SK-N-SH (cell line): ENCODE data around the gene B3GALT6. TPM values are rescaled to one million over a fixed set of nuclear protein-coding genes. Genes with fewer than 3 reads are reported as not detected.

Experiments
- CTCF ChIA-PET: fragments of 300-600, 350-600 bp; formaldehyde crosslinking; extraction: SDS; loops from one replicate; lab custom pipeline; 2021; lab: Yijun Ruan, JAX
- POLR2A ChIA-PET: fragments of 350-600 bp; sonication (Branson Sonifier 250); formaldehyde crosslinking; extraction: SDS; loops from one replicate; lab custom pipeline; 2020; ENCODE audit warnings: antibody characterized with exemption, inconsistent platforms; lab: Yijun Ruan, JAX
- DNase-seq: peaks from one replicate; pipeline ENCODE4 v3.0.0; 2012
- H2AFZ ChIP-seq: fragments of 200-600 bp; sonication (generic); 2 replicates; pipeline ENCODE4 v1.8.1; 2016; ENCODE audit warnings: antibody characterized with exemption, mild to moderate bottlenecking, low read depth
- H3F3A ChIP-seq: fragments of 200-600 bp; sonication (generic); replicated peaks from 2 replicates; pipeline ENCODE3; 2016; ENCODE audit warnings: antibody characterized with exemption, mild to moderate bottlenecking; ENCODE audit not compliant: insufficient read depth
- H3K27ac ChIP-seq, 2 experiments: fragments of 200-500 bp in 1 of 2; fragments of 200-600 bp in 1 of 2; sonication (Bioruptor generic) in 1 of 2; sonication (generic), shearing (Covaris generic) in 1 of 2; 2 replicates each; pipeline versions ENCODE4 v1.5.1 to v1.6.1; 2014 to 2016; ENCODE audit warnings: low read depth in 2 of 2, inconsistent platforms in 1 of 2, low read length in 1 of 2, mild to moderate bottlenecking in 1 of 2, mixed read lengths in 1 of 2
- H3K27me3 ChIP-seq: fragments of 200-600 bp; sonication (generic), shearing (Covaris generic); 2 replicates; pipeline ENCODE4 v1.6.1; 2016; ENCODE audit warnings: mixed run types; ENCODE audit not compliant: insufficient read depth
- H3K36me3 ChIP-seq, 2 experiments: fragments of 200-500 bp in 1 of 2; fragments of 200-600 bp in 1 of 2; sonication (Bioruptor generic) in 1 of 2; sonication (generic) in 1 of 2; replicated peaks in 1 of 2; 2 replicates each; pipeline versions ENCODE3 to v1.5.1; 2014 to 2016; ENCODE audit warnings: low read length in 1 of 2, mild to moderate bottlenecking in 1 of 2; ENCODE audit not compliant: insufficient read depth in 2 of 2, control insufficient read depth in 1 of 2
- H3K4me1 ChIP-seq, 2 experiments: fragments of 200-500 bp in 1 of 2; fragments of 200-600 bp in 1 of 2; sonication (Bioruptor generic) in 1 of 2; sonication (generic), shearing (Covaris generic) in 1 of 2; 2 replicates each; pipeline versions ENCODE4 v1.5.1 to v1.6.1; 2014 to 2016; ENCODE audit warnings: low read depth in 1 of 2, low read length in 1 of 2, mixed run types in 1 of 2; ENCODE audit not compliant: insufficient read depth in 2 of 2, control insufficient read depth in 1 of 2
- H3K4me2 ChIP-seq: fragments of 200-600 bp; sonication (generic), shearing (Covaris generic); 2 replicates; pipeline ENCODE4 v1.6.1; 2017; ENCODE audit warnings: mixed run types
- H3K4me3 ChIP-seq, 2 experiments: fragments of 200-500 bp in 1 of 2; fragments of 200-600 bp in 1 of 2; sonication (Bioruptor generic) in 1 of 2; sonication (generic), shearing (Covaris generic) in 1 of 2; 2 replicates each; pipeline versions ENCODE4 v1.5.1 to v1.8.1; 2014 to 2016; ENCODE audit warnings: low read depth in 2 of 2, inconsistent platforms in 1 of 2, low read length in 1 of 2, mild to moderate bottlenecking in 1 of 2, mixed read lengths in 1 of 2, moderate library complexity in 1 of 2
- H3K79me2 ChIP-seq: fragments of 200-600 bp; sonication (generic); 2 replicates; pipeline ENCODE4 v1.8.1; 2017; ENCODE audit warnings: mild to moderate bottlenecking; ENCODE audit not compliant: insufficient read depth
- H3K9ac ChIP-seq: fragments of 200-600 bp; sonication (generic); 2 replicates; pipeline ENCODE4 v1.6.1; 2017; ENCODE audit warnings: mixed run types
- H3K9me2 ChIP-seq: fragments of 200-600 bp; sonication (generic); 2 replicates; pipeline ENCODE4 v1.6.1; 2017; ENCODE audit warnings: mixed run types
- H3K9me3 ChIP-seq: fragments of 200-600 bp; sonication (generic); 2 replicates; pipeline ENCODE4 v1.6.1; 2017; ENCODE audit warnings: mixed run types, mild to moderate bottlenecking, moderate library complexity
- H4K20me1 ChIP-seq: fragments of 200-600 bp; sonication (generic); 2 replicates; pipeline ENCODE4 v1.6.1; 2017; ENCODE audit warnings: mild to moderate bottlenecking, mixed run types; ENCODE audit not compliant: insufficient read depth
- ELF1 ChIP-seq: IDR thresholded peaks from 2 replicates; pipeline ENCODE4 v1.4.0; 2012
- EP300 ChIP-seq, 2 experiments: IDR thresholded peaks; 2 replicates each; pipeline versions ENCODE4 v1.4.0 to v1.6.1; 2012; ENCODE audit warnings: borderline replicate concordance in 1 of 2, low read depth in 1 of 2, low read length in 1 of 2
- EZH2phosphoT487 ChIP-seq: fragments of 200-600 bp; sonication (generic); IDR thresholded peaks from 2 replicates; pipeline ENCODE4 v1.6.1; 2017; ENCODE audit warnings: low read depth, mixed run types, mild to moderate bottlenecking, antibody characterized with exemption, moderate library complexity, borderline replicate concordance
- FOSL2 ChIP-seq: IDR thresholded peaks from 2 replicates; pipeline ENCODE4 v1.4.0; 2012; ENCODE audit warnings: low read depth, mild to moderate bottlenecking, moderate library complexity, borderline replicate concordance
- FOXJ3 ChIP-seq: sonication (generic); formaldehyde crosslinking; IDR thresholded peaks from 2 replicates; pipeline ENCODE4 v1.5.1; 2020; ENCODE audit warnings: mild to moderate bottlenecking, missing genetic modification reagents
- FOXM1 ChIP-seq: IDR thresholded peaks from 2 replicates; pipeline ENCODE4 v1.4.0; 2012; ENCODE audit warnings: low read depth, mild to moderate bottlenecking
- GABPA ChIP-seq: IDR thresholded peaks from 2 replicates; pipeline ENCODE4 v1.4.0; 2012; ENCODE audit warnings: low read depth, mild to moderate bottlenecking
- GATA2 ChIP-seq: sonication (generic); formaldehyde crosslinking; IDR thresholded peaks from 2 replicates; pipeline ENCODE4 v1.5.0; 2020; ENCODE audit warnings: mild to moderate bottlenecking, missing genetic modification reagents
- JUND ChIP-seq: IDR thresholded peaks from 2 replicates; pipeline ENCODE4 v1.4.0; 2012
- NFIC ChIP-seq: IDR thresholded peaks from 2 replicates; pipeline ENCODE4 v1.4.0; 2012; ENCODE audit warnings: borderline replicate concordance
- NRF1 ChIP-seq: IDR thresholded peaks from 2 replicates; pipeline ENCODE4 v1.6.1; 2012; ENCODE audit warnings: low read depth, mild to moderate bottlenecking, low read length
- POLR2AphosphoS5 ChIP-seq: IDR thresholded peaks from 2 replicates; pipeline ENCODE4 v1.6.1; 2012; ENCODE audit warnings: low read depth, low read length
- RAD21 ChIP-seq: IDR thresholded peaks from 2 replicates; pipeline ENCODE4 v1.6.1; 2012; ENCODE audit warnings: mild to moderate bottlenecking, low read length
- RCOR1 ChIP-seq: fragments of 150-350 bp; IDR thresholded peaks from 2 replicates; pipeline ENCODE4 v1.6.1; 2017; ENCODE audit warnings: antibody characterized with exemption, low read length
- SIN3A ChIP-seq: IDR thresholded peaks from 2 replicates; pipeline ENCODE4 v1.6.1; 2012; ENCODE audit warnings: low read depth, mild to moderate bottlenecking, low read length, moderate library complexity, borderline replicate concordance
- SMC3 ChIP-seq: IDR thresholded peaks from 2 replicates; pipeline ENCODE4 v1.6.1; 2012; ENCODE audit warnings: low read depth, low read length, improper control_type of control experiment
- TAF1 ChIP-seq: IDR thresholded peaks from 2 replicates; pipeline ENCODE4 v1.6.1; 2012; ENCODE audit warnings: low read depth, mild to moderate bottlenecking, low read length, moderate library complexity, borderline replicate concordance
- TCF12 ChIP-seq: IDR thresholded peaks from 2 replicates; pipeline ENCODE4 v1.4.0; 2012
- TEAD4 ChIP-seq: IDR thresholded peaks from 2 replicates; pipeline ENCODE4 v1.4.0; 2012; ENCODE audit warnings: mild to moderate bottlenecking, borderline replicate concordance; ENCODE audit not compliant: insufficient read depth
- WGBS: methylation state at CpG from one replicate; pipeline ENCODE4 v1.1.6; 2017; ENCODE audit warnings: low lambda C conversion rate; 5-methylcytosine and 5-hydroxymethylcytosine counted together
- polyA plus RNA-seq, 3 experiments: library from polyadenylated mRNA; depleted of rRNA; stranded (reverse); fragments of >200 nt; gene quantifications; 2 replicates each; pipeline ENCODE4 v1.2.3, GENCODE V29; 2012
- TF ChIP-seq, protein P1 (sequence below): IDR thresholded peaks from 2 replicates; pipeline ENCODE4; 2012
- TF ChIP-seq, protein P2 (sequence below): IDR thresholded peaks from 2 replicates; pipeline ENCODE4 v1.4.0; 2012; ENCODE audit warnings: low read depth
- TF ChIP-seq, protein P3 (sequence below): fragments of 150-350 bp; IDR thresholded peaks from 2 replicates; pipeline ENCODE4 v1.6.1; 2016; ENCODE audit warnings: mild to moderate bottlenecking, low read depth, low read length
- TF ChIP-seq, protein P4 (sequence below): IDR thresholded peaks from 2 replicates; pipeline ENCODE4 v1.4.0; 2012; ENCODE audit warnings: low read depth, borderline replicate concordance

B3GALT6 gene
- polyA plus RNA-seq, 1 of the 3 experiments (the other 2 are of a cell fraction), result 38.8 TPM

DNA sequence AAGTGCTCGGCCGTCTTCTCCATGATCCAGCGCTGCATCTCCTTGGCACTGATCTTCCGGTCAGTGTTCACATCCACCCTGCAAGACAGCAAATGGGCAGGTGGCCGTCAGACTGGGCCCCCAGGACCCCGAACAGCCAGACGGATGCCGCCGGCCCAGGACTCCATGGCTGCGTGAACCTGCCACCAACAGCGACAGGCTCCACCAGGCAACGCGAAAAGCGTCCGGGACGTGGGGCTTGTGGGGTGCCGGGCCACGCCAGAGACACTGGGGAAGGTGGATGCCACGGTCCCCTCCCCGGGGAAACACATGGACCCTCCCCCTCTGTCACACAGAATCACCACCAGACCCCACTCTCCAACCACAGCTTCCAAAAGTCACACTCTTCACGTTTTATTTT is 8.1 kb upstream of the B3GALT6 start:
- ChIA-PET POLR2A (no interaction called here), CTCF (interaction anchor here (7.4 kb wide), 1 partner anchor 102 kb away, joined by 37 read pairs; no protein-coding TSS in a partner anchor)
- Histone ChIP-seq H3K36me3 (peaks cover 0 to 51% of the 10 kb centered on the region in 2 experiments), H3K27ac (no peak overlapping the region), H3K9me3 (no peaks in the 10 kb centered on the region), H3K79me2 (peaks cover 23% of the 10 kb centered on the region), H4K20me1 (0 out of 2 replicates have a peak, but pooled peaks cover under 1% of the 10 kb centered on the region), H3K9me2 (no peaks in the 10 kb centered on the region), H3K4me2 (no peak overlapping the region), H3K4me3 (no peak overlapping the region), H3F3A (no peaks in the 10 kb centered on the region), H3K27me3 (no peaks in the 10 kb centered on the region), H3K4me1 (no peaks in the 10 kb centered on the region), H3K9ac (no peak overlapping the region), H2AFZ (no peak overlapping the region)
- TF ChIP-seq SMC3, result no peak
- no peak for TF ChIP-seq NRF1
- no peak for TF ChIP-seq ELF1
- TF ChIP-seq FOXJ3 (CRISPR knock-in tag), result no peak
- no peak for TF ChIP-seq RAD21
- TF ChIP-seq, protein P1, sequence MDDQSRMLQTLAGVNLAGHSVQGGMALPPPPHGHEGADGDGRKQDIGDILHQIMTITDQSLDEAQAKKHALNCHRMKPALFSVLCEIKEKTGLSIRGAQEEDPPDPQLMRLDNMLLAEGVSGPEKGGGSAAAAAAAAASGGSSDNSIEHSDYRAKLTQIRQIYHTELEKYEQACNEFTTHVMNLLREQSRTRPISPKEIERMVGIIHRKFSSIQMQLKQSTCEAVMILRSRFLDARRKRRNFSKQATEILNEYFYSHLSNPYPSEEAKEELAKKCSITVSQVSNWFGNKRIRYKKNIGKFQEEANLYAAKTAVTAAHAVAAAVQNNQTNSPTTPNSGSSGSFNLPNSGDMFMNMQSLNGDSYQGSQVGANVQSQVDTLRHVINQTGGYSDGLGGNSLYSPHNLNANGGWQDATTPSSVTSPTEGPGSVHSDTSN, result no peak
- TF ChIP-seq SIN3A, result no peak
- no peak for TF ChIP-seq TAF1
- TF ChIP-seq RCOR1, result no peak
- no peak for TF ChIP-seq NFIC
- no peak for TF ChIP-seq JUND
- no peak for TF ChIP-seq POLR2AphosphoS5
- TF ChIP-seq EZH2phosphoT487, result no peak
- no peak for TF ChIP-seq TEAD4
- TF ChIP-seq TCF12, result no peak
- DNase-seq, result no peak
- WGBS, result 91% methylated on average over 10 of the region's 21 CpGs

DNA sequence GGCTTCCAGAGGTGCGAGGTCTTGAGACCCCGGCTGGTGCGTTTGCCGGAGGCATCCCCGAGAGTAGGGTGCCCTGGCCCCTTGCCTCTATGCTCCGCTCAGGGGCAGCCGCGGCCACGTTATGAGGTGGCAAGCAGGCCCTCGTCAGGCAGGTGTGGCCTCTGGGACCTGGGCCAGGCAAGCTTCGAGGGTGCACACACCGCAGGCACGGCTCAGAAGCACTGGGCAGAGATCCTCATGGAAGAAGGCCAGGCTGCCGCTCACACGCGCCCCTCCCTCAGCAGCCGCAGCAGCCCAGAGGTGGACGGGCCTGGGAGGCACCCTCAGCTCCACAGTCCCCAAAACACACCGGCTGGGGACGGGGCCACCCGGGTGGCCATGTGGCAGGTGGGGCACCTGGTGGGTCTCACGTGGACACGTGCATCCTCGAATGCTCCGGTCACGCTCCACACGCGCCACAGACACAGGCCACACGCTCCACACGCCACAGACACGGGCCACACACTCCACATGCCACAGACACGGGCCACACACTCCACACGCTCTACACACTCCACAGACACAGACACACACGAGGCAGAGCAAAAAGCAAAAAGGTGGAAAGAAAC is 6.7 kb upstream of the B3GALT6 start:
- Histone ChIP-seq H3K9ac (no peak overlapping the region), H3K36me3 (peaks cover 0 to 44% of the 10 kb centered on the region in 2 experiments), H3K9me2 (no peaks in the 10 kb centered on the region), H3F3A (no peaks in the 10 kb centered on the region), H3K4me1 (peaks cover 0 to 5% of the 10 kb centered on the region in 2 experiments; a peak in 1 of 4 replicates), H4K20me1 (peaks cover 13% of the 10 kb centered on the region; the same call in 1 of the 2 replicates), H2AFZ (no peak overlapping the region), H3K4me2 (no peak overlapping the region), H3K9me3 (no peaks in the 10 kb centered on the region), H3K79me2 (peaks cover 38% of the 10 kb centered on the region), H3K27me3 (no peaks in the 10 kb centered on the region), H3K4me3 (no peak overlapping the region), H3K27ac (no peak overlapping the region)
- WGBS, result 98% methylated on average over 16 of the region's 34 CpGs
- CTCF ChIA-PET, result interaction anchor here (1.2 to 7.4 kb wide), 2 partner anchors 103 to 242 kb away, joined by 3 to 37 read pairs; no protein-coding TSS in a partner anchor
- POLR2A ChIA-PET, result no interaction called here
- DNase-seq, result no peak
- TF ChIP-seq, protein P2, sequence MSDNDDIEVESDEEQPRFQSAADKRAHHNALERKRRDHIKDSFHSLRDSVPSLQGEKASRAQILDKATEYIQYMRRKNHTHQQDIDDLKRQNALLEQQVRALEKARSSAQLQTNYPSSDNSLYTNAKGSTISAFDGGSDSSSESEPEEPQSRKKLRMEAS, result no peak
- TF ChIP-seq SMC3 (no peak), EP300 (IDR thresholded peaks at IDR 0.05; ENCODE audit: borderline replicate concordance in 1 of 2, low read depth in 1 of 2, low read length in 1 of 2) (no peak), GATA2 (CRISPR knock-in tag) (no peak), FOSL2 (no peak), TAF1 (no peak), EZH2phosphoT487 (no peak), GABPA (no peak), RAD21 (no peak), RCOR1 (no peak), FOXM1 (no peak), TEAD4 (no peak), ELF1 (no peak), NRF1 (no peak)
- TF ChIP-seq, protein P3, sequence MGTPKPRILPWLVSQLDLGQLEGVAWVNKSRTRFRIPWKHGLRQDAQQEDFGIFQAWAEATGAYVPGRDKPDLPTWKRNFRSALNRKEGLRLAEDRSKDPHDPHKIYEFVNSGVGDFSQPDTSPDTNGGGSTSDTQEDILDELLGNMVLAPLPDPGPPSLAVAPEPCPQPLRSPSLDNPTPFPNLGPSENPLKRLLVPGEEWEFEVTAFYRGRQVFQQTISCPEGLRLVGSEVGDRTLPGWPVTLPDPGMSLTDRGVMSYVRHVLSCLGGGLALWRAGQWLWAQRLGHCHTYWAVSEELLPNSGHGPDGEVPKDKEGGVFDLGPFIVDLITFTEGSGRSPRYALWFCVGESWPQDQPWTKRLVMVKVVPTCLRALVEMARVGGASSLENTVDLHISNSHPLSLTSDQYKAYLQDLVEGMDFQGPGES, result no peak
- TF ChIP-seq, protein P4, sequence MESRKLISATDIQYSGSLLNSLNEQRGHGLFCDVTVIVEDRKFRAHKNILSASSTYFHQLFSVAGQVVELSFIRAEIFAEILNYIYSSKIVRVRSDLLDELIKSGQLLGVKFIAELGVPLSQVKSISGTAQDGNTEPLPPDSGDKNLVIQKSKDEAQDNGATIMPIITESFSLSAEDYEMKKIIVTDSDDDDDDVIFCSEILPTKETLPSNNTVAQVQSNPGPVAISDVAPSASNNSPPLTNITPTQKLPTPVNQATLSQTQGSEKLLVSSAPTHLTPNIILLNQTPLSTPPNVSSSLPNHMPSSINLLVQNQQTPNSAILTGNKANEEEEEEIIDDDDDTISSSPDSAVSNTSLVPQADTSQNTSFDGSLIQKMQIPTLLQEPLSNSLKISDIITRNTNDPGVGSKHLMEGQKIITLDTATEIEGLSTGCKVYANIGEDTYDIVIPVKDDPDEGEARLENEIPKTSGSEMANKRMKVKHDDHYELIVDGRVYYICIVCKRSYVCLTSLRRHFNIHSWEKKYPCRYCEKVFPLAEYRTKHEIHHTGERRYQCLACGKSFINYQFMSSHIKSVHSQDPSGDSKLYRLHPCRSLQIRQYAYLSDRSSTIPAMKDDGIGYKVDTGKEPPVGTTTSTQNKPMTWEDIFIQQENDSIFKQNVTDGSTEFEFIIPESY, result no peak
